K562 (cell line): ENCODE data around the gene COQ9. TPM values are rescaled to one million over a fixed set of nuclear protein-coding genes. Genes with fewer than 3 reads are reported as not detected.

ENCODE experiments used
- BRCA1 ChIP-seq, 2 experiments: fragments of 450-650 bp in 1 of 2; sonication (generic) in 1 of 2; formaldehyde crosslinking in 1 of 2; IDR thresholded peaks; 2 replicates each; pipeline versions ENCODE4 v1.5.0 to v1.6.1; 2017 to 2020; ENCODE audit warnings: mild to moderate bottlenecking in 1 of 2, missing genetic modification reagents in 1 of 2
- E4F1 ChIP-seq: fragments of 250-450 bp; sonication (Bioruptor Pico); IDR thresholded peaks from 2 replicates; pipeline ENCODE4 v1.5.0; 2021; ENCODE audit warnings: mild to moderate bottlenecking, borderline replicate concordance
- HDAC8 ChIP-seq: fragments of 450-650 bp; IDR thresholded peaks from 2 replicates; pipeline ENCODE4 v1.6.1; 2016; ENCODE audit warnings: mild to moderate bottlenecking, missing genetic modification characterization, moderate library complexity, missing compliant biosample characterization
- IFI16 ChIP-seq: fragments of 250-450 bp; sonication (Bioruptor Pico); IDR thresholded peaks from 2 replicates; pipeline ENCODE4 v2.1.2; 2022; ENCODE audit warnings: mild to moderate bottlenecking, inconsistent platforms
- MEIS2 ChIP-seq: fragments of 450-650 bp; IDR thresholded peaks from 2 replicates; pipeline ENCODE4 v1.6.1; 2014; ENCODE audit warnings: mild to moderate bottlenecking; ENCODE audit not compliant: partially characterized antibody
- MLX ChIP-seq, 2 experiments: fragments of 450-650 bp in 1 of 2; sonication (generic) in 1 of 2; formaldehyde crosslinking; conservative IDR thresholded peaks; 2 replicates each; pipeline versions ENCODE4 v1.4.0 to v1.8.1; 2020 to 2022; ENCODE audit warnings: mild to moderate bottlenecking in 1 of 2, missing genetic modification reagents in 1 of 2
- XRCC3 ChIP-seq: fragments of 450-650 bp; IDR thresholded peaks from 2 replicates; pipeline ENCODE4 v1.6.1; 2017; ENCODE audit warnings: mild to moderate bottlenecking, moderate library complexity
- ZFP1 ChIP-seq: fragments of 450-650 bp; formaldehyde crosslinking; IDR thresholded peaks from 2 replicates; pipeline ENCODE4 v1.4.0; 2020; ENCODE audit warnings: mild to moderate bottlenecking, mixed read lengths
- ZFP36 ChIP-seq: fragments of 150-350 bp; IDR thresholded peaks from 2 replicates; pipeline ENCODE4 v1.6.1; 2018; ENCODE audit warnings: low read length, low read depth; ENCODE audit not compliant: partially characterized antibody
- ZNF124 ChIP-seq: sonication (generic); formaldehyde crosslinking; IDR thresholded peaks from 2 replicates; pipeline ENCODE4 v1.8.1; 2022; ENCODE audit warnings: missing genetic modification reagents
- polyA plus RNA-seq, 8 experiments: library from polyadenylated mRNA; depleted of rRNA in 4 of 8; stranded (reverse) in 5 of 8; unstranded in 3 of 8; fragments of >200 nt; fragmentation: Nextera tagmentation in 2 of 8; fragmentation: Illumina TruSeq in 1 of 8; extraction: Ambion mirVana in 2 of 8; extraction: Trizol in 1 of 8; gene quantifications; 2 replicates each; pipeline versions ENCODE4 v1.2.1 to v1.2.3, GENCODE V29; 2011 to 2014; ENCODE audit warnings: inconsistent platforms in 1 of 8, missing spikeins in 1 of 8
- total RNA-seq, 7 experiments: library from RNA; depleted of rRNA in 6 of 7; stranded (reverse); fragments of >200 nt in 6 of 7; fragmentation: Illumina TruSeq in 2 of 7; extraction: Trizol in 2 of 7; gene quantifications; 2 replicates each; pipeline versions ENCODE4 v1.2.1 to v1.2.3, GENCODE V29; 2011 to 2021; ENCODE audit warnings: low replicate concordance in 1 of 7
- TF ChIP-seq, protein P1 (sequence below): fragments of 450-650 bp; IDR thresholded peaks from 2 replicates; pipeline ENCODE4 v1.6.1; 2017; ENCODE audit warnings: antibody characterized with exemption, mild to moderate bottlenecking
- TF ChIP-seq, protein P2 (sequence below): fragments of 450-650 bp; IDR thresholded peaks from 2 replicates; pipeline ENCODE4 v1.6.1; 2016; ENCODE audit warnings: low read depth, mild to moderate bottlenecking, moderate library complexity
- TF ChIP-seq, protein P3 (sequence below): fragments of 450-650 bp; IDR thresholded peaks from 2 replicates; pipeline ENCODE4 v1.6.1; 2016
- TF ChIP-seq, protein P4 (sequence below): fragments of 250-450 bp; sonication (Bioruptor Pico); IDR thresholded peaks from 2 replicates; pipeline ENCODE4 v1.8.0; 2022; ENCODE audit warnings: inconsistent platforms
- TF ChIP-seq, protein P5 (sequence below): sonication (generic); formaldehyde crosslinking; IDR thresholded peaks from 2 replicates; pipeline ENCODE4 v1.5.0; 2020; ENCODE audit warnings: missing genetic modification reagents

Gene COQ9
- total and polyA plus RNA-seq, 9 of the 15 experiments (the other 6 are each of a cell fraction or from before 2014, with no cell fraction given): 35.0 to 139 (median 71.4) TPM

GRCh38 chr16:57446531-57447185, 621 bp upstream of the COQ9 start (continued):
- TF ChIP-seq, protein P1, sequence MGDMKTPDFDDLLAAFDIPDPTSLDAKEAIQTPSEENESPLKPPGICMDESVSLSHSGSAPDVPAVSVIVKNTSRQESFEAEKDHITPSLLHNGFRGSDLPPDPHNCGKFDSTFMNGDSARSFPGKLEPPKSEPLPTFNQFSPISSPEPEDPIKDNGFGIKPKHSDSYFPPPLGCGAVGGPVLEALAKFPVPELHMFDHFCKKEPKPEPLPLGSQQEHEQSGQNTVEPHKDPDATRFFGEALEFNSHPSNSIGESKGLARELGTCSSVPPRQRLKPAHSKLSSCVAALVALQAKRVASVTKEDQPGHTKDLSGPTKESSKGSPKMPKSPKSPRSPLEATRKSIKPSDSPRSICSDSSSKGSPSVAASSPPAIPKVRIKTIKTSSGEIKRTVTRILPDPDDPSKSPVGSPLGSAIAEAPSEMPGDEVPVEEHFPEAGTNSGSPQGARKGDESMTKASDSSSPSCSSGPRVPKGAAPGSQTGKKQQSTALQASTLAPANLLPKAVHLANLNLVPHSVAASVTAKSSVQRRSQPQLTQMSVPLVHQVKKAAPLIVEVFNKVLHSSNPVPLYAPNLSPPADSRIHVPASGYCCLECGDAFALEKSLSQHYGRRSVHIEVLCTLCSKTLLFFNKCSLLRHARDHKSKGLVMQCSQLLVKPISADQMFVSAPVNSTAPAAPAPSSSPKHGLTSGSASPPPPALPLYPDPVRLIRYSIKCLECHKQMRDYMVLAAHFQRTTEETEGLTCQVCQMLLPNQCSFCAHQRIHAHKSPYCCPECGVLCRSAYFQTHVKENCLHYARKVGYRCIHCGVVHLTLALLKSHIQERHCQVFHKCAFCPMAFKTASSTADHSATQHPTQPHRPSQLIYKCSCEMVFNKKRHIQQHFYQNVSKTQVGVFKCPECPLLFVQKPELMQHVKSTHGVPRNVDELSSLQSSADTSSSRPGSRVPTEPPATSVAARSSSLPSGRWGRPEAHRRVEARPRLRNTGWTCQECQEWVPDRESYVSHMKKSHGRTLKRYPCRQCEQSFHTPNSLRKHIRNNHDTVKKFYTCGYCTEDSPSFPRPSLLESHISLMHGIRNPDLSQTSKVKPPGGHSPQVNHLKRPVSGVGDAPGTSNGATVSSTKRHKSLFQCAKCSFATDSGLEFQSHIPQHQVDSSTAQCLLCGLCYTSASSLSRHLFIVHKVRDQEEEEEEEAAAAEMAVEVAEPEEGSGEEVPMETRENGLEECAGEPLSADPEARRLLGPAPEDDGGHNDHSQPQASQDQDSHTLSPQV: 0 out of 2 replicates have a peak, but pooled peaks have one; percentile 18
- TF ChIP-seq MLX (CRISPR knock-in tag; conservative IDR thresholded peaks at IDR 0.05) (no peak), ZFP1 (CRISPR knock-in tag) (no peak), BRCA1 (IDR thresholded peaks at IDR 0.05) (no peak), BRCA1 (CRISPR knock-in tag; IDR thresholded peaks at IDR 0.05) (0 out of 2 replicates have a peak, but pooled peaks have one; percentile 67), IFI16 (CRISPR knock-in tag) (no peak), XRCC3 (no peak), E4F1 (CRISPR knock-in tag) (no peak), ZNF124 (CRISPR knock-in tag) (no peak), MEIS2 (peak; percentile 29), ZFP36 (no peak), HDAC8 (tag) (no peak)
- TF ChIP-seq, protein P2, sequence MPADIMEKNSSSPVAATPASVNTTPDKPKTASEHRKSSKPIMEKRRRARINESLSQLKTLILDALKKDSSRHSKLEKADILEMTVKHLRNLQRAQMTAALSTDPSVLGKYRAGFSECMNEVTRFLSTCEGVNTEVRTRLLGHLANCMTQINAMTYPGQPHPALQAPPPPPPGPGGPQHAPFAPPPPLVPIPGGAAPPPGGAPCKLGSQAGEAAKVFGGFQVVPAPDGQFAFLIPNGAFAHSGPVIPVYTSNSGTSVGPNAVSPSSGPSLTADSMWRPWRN: no peak
- TF ChIP-seq, protein P3, sequence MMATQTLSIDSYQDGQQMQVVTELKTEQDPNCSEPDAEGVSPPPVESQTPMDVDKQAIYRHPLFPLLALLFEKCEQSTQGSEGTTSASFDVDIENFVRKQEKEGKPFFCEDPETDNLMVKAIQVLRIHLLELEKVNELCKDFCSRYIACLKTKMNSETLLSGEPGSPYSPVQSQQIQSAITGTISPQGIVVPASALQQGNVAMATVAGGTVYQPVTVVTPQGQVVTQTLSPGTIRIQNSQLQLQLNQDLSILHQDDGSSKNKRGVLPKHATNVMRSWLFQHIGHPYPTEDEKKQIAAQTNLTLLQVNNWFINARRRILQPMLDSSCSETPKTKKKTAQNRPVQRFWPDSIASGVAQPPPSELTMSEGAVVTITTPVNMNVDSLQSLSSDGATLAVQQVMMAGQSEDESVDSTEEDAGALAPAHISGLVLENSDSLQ: peak; percentile 30; the same call in 1 of the 2 replicates
- TF ChIP-seq, protein P4, sequence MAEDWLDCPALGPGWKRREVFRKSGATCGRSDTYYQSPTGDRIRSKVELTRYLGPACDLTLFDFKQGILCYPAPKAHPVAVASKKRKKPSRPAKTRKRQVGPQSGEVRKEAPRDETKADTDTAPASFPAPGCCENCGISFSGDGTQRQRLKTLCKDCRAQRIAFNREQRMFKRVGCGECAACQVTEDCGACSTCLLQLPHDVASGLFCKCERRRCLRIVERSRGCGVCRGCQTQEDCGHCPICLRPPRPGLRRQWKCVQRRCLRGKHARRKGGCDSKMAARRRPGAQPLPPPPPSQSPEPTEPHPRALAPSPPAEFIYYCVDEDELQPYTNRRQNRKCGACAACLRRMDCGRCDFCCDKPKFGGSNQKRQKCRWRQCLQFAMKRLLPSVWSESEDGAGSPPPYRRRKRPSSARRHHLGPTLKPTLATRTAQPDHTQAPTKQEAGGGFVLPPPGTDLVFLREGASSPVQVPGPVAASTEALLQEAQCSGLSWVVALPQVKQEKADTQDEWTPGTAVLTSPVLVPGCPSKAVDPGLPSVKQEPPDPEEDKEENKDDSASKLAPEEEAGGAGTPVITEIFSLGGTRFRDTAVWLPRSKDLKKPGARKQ: no peak
- TF ChIP-seq, protein P5, sequence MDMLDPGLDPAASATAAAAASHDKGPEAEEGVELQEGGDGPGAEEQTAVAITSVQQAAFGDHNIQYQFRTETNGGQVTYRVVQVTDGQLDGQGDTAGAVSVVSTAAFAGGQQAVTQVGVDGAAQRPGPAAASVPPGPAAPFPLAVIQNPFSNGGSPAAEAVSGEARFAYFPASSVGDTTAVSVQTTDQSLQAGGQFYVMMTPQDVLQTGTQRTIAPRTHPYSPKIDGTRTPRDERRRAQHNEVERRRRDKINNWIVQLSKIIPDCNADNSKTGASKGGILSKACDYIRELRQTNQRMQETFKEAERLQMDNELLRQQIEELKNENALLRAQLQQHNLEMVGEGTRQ: no peak
